GM18868 (cell line): Measurements from ENCODE around the gene CELF6.

ENCODE experiments used
- ATAC-seq: cut with Tn5 transposase; IDR thresholded peaks from one replicate; pipeline ENCODE4 v1.9.1; 2021; ENCODE audit warnings: mild to moderate bottlenecking, moderate library complexity; ENCODE audit not compliant: unreplicated experiment

CELF6 gene

DNA sequence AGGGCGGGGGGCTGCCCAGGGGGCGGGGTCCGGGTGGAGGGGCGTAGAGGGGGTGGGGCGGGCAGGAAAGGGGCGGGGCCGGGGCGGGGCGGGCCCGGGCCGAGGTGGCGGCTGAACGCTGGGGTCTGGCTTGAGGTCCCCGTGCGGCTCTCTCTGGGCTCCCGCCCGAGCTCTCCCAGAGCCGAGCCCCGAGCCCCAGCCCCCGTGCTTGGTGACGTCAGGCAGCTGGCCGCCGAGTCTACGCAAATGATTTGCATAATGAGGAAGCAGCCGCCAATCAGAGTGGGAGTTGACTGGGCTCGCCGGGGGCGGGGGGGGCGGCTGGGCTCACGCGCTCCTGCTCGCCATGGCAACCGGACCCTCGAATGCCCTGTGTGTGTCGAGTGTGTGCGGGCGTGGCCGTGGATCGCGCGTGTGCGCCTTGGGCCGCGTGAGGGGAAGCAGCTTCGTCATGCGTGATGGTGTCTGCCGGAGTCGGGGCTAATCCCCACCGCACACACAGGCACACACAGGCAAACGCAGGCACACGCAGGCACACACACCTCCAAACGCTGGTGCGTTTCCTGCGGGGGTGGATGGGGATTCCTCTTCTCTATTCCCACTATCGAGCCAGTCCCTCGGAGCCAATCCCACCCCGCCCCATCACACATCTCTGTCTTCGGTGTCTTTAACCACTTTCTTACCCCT, at the start of gene CELF6:
Gene CELF6 (minus strand): TSS at position 173 of the 687 bp plus-strand sequence. CDS start 283 bp downstream, outside the sequence.
- no peak for ATAC-seq

DNA sequence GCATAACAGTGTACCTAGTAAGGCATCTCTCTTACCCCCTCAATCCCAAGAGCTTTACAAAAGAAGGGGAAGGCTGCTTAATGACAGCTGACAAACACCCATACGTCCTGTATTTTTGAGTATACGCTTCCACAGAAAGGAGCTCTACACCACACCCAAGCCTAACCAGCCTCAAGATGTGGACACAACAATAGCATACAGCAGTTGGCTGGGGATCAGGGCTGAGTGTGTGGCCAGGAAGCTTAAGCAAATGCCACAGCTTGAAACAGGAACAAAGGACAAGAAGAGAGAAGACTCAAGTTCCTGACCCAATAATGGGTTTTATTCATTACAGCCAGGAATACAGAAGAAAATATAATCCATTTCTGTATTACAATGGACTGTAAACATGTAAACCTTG, 48.9 kb upstream of the CELF6 start:
- ATAC-seq = no peak

DNA sequence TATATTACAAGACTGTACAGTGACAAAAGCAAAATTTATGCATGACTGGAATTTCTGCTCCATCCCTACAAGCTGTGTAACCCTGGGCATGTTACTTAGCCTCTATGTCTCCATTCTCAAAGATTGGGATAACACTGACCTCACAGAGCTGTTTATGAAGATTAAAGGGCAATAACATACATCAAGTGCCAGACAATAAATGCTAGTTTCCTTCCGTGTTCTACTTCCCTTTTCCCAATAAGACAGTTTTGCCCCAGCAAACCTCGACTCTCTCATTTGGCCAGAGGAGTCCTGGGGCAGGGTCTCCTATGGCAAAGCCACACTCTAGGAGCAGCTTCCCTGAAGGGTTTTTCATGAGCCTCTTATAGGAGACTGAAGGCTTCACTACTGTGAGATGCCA, 48.4 kb upstream of the CELF6 start:
- no peak for ATAC-seq

DNA sequence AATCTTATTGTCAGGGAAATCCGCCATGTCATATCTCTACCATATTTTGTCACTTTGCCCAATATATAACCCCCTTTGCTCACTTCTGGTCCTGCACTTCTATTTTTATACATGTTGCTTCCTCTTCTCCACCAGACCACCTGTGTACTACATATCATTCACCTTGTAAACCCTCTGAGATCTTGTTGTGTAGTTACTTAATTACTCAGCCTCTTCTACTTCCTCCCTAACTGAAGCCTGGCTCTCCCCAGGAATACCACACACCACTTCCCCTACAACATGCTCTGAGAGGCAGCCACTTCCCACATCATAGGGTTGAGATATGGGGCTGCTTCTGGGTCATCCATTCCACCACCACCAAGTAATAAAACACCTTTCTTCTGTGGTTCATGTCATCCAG, 45.9 kb upstream of the CELF6 start:
- ATAC-seq = peak; percentile 79

DNA sequence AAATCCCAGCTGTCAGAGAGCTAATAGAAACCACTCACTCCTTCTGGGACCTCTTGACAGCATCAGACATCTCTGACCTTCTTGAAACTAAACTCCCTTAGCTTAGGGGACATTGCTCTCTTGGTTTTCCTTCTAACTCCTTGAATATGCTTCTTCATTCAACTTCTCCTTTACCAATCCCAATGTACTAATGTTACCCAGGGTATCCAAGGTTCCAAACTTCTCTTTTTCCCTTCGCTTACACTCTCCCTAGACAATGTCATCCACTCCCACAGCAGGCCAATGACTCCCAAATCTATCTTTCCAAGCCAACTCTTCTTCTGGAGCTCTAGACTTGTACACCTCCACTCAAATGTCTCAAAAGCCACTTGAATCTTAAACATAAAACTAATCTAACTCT, 41.2 kb upstream of the CELF6 start:
- no peak for ATAC-seq

DNA sequence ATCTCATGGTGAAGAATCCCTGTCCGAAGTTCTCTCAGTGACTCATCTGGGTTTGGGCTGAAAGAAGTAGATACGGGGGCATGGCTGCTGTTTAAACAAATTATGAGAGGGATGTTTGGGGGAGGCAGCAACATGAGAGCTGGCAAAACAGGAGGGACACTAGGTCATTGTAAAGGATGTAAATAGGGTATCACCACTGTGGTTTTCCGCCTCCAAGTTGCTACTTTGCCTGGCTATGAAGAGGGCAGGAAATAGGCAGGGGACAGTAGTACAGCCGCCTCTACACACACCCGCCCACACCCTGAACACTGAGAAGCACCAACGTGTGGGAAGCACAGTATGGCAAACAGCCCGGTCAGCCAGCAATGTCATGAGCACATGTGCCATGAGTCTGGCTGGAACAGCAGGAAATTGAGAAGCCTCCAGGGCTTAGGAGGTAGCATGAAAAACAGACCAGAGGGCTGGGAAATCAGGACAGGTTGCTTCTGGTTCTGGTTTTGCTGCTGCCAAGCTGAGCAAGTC, 38.8 kb upstream of the CELF6 start:
- ATAC-seq = no peak

DNA sequence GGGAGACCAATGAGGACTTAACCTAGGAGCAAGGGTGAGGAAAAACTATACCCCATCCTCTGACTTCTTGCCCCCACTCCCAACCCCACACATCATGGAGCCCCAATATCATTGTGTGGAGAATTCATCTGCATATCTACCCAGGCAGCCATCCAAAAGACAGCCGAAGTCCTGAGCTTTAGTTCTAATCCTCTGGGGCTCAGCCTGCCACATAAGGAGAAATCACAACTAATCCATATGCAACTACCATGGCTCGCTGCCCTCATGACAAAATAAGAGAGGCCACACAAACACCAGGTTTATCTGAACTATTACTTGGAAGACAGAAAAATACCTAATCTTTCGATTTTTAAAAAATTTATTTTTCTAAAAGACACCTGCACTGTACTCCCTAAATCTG, 38.2 kb upstream of the CELF6 start:
- ATAC-seq = no peak

DNA sequence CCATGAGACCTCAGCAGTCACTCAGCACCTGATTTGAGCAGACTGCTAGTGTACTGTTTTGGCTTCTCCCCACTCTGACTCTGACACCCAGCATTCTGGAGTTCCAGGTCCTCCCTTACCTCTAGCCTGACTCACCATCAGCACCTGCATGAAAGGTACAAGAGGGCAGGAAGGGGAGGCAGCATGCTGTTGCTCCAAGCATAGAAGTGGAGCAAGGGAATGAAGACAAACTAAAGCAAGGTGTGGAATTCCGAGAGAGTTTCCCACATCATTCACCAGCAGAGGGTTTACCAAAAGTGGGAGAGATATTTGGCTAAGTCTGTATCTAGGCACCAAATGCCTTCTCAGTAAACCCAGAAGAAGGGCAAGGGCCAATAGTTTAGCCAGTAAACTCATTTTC, 34.5 kb upstream of the CELF6 start:
- no peak for ATAC-seq

DNA sequence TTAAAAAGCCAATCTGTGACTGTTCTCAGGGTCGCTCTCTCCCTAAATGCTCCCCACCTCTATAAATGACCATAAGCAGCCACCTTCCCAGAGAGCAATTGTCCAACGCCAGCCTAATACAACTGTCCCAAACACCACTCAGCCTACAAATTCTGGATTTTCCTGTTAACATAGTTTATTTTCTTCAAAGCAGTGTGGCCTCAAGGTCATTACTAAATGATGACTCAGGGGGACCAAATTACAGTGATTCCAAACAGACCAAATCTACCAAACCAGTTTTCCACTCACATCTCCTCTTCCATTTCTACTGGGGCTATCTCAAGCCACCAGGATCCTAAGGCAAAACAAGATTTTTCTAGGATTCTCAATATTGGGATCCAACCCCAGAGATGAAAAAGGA, 33.3 kb upstream of the CELF6 start:
- ATAC-seq = no peak

DNA sequence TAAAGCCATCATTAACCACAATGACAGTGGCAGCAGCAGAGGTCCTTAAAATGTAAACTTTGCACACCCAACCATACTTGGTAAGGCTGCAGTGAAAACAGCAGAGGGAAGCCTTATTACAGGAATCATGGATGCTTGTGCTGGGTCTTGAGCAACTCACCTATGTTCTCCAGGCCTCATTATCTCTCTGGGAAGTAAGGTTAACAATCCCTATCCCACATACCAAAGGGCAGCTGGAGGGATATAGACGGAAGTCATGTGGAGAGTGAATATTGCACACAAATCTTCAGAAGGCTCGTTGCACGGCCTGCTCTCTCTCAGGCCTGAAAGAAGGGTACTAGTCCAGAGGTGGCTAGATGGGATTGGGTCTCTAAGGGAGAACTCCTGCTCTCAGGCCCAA, 25.8 kb upstream of the CELF6 start:
- no peak for ATAC-seq

DNA sequence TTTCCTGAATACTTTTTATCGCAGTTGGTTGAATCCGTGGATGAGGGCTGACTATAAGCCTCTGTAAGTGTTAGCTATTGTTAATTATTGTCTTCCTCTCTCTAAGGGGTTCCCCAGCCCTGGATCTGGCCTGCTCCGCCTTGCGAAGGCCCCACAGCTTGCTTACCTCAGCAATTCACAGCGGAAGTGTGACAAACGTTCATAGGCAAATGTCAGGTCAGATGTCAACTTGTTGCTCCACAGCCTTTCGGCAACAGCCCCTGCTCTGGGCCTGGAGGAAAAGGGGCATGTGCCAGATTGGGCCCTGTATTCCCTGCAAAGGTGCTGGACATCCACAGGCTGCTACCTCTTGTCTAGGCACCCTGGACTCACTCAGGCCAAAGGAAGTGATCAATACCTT, 25.3 kb upstream of the CELF6 start:
- ATAC-seq = no peak

DNA sequence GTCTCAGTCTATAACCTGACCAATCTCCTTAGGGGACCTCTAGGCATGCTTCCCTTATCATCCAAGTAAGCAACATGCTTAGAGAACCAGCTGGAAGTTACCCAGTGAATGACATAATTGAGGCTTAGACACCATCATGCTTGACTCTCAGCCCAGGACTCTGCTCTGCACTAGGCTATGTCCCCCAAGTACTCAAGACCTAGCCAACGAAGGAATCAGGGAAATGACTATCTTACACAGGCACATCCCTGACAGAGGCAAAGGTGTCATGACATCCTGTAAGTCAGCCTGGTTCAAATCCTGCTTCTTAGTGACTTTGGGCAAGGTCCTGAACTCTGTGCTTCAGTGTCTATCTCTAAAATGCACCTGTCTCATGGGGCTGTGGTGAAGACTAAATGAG, 24.6 kb upstream of the CELF6 start:
- ATAC-seq = no peak

DNA sequence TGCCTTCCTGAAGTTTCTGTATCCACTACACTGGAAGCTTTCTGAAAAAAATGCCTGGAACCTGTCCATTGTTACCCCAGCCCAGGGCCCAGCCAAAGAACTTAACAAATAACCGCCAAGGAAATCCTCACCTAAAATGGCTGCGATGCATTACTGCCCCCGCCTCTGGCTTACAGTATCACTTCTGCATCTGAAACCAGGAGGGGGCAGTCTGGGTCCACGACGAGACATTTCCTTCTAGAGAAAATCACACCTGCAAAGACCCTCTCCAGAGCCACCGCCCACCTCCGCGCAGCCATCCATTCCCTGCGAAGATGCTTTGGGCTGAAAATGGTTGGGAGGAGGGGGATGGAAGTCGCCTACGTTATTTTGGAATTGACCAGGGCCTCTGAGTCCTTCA, 22.4 kb upstream of the CELF6 start:
- no peak for ATAC-seq

DNA sequence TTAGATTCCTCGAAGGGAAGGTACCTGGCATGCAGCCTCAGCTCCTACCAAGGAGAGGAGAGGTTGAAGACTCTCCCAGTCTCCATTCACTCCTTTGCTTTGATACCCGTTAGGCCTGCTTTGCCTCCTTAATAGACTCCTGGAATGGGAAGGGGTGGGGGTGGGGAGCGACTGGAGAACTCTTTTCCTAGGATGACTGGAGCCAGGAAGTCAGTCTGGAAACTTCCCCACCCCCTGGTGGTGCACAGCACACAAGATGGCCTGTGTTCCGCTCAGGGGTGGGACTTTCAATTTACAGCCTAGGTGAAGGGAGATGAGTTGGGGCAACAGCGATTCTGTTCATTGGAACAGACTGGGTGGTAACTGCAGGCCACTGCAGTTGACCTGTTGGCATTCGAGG, 21.4 kb upstream of the CELF6 start:
- ATAC-seq = no peak

DNA sequence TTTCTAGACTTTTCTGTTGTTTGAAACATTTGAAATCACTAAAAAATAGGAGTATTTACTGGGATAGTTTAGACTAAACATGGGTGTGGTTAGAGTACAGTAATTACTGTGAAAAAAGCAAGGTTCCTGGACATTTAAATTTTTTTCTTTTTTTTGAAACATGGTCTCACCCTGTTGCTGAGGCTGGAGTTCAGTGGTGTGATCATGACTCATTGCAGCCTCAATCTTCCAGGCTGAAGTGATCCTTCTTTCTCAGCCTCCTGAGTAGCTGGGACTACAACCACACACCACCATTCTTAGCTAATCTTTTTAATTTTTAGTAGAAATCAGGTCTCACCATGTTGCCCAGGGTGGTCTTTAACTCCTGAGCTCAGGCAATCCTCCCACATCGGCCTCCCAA, 20.4 kb upstream of the CELF6 start:
- ATAC-seq = no peak

DNA sequence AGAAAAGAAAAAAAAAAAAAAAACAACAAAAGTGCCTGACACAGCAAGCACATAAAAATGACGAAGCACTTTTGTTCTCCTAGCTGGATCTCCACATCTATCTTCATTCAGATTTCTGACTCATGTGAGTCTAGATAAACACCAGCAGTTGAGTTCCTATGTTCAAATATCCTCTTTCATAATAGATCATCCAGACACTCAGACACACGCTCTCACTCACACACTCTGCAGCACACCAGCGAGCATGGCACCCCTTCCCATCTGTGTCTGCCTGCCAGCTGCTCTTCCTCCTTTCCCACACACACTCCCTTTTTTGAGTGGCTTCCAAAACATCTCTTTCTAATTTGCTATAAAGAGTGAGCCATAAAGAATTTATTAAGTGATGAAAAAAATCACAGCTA, 19.8 kb upstream of the CELF6 start:
- no peak for ATAC-seq

DNA sequence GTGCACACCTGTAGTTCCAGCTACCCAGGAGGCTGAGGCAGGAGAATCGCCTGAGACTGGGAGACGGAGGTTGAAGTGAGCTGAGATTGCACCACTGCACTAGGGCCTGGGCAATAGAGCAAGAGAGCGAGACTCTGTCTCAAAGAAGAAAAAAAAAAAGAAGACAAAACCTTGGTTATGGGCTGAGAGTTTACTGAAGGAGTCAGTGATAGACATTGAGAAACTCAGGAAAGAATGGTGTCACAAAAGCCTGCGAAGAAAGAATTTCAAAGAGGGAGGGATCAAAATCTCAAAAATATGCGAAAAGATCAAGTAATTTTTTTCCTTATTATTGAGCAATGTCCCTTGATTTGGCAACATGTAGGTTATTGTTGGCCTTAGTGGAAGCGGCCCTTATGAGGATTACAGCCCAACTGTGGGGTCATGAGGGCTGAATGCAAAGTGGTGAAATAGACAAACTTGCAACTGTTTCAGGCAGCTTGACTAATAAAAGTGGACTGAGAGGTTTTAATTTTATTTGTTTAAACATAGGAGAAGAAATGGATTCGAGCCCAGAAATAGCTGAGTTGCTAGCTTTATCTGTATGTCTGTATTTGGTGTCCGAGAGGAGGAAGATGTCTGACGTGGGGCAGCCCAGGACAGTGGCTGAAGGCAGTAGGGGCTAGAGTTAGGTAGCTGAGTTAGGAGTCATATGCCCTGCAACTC, 18.8 kb upstream of the CELF6 start:
- ATAC-seq = no peak

DNA sequence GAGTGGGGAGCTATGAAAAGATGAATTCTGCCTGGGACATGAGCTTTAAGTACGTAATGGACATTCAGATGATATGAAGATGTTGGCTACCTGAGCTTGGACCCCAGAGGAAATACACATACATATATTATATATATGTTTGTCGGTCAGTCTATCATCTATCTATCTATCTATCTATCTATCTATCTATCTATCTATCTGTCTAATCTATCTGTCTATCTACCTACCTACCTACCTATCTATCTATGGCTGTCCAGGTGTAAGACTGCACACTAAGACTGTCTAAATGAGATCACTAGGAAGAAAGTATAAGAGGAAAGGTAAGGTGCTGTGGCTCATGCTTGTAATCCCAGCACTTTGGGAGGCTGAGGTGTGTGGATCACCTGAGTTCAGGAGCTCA, 18.2 kb upstream of the CELF6 start:
- no peak for ATAC-seq

DNA sequence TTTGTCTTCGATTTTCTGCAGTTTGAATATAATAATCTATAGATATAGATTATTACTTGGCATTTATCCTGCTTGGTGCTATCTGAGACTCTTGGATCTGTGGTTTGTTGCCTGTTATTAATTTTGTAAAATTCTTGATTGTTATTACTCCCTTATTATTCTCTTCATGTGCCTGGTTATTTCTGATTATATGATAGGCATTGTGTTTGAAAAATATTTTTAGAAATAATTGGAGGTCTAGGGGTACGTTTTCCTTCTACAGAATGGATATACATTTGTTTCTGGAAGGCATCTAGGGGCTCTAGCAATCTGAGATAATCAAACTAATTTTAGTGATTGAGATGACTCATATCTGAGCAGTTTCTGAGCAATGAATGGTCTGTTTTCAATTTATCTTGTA, 14.9 kb upstream of the CELF6 start:
- ATAC-seq = no peak

DNA sequence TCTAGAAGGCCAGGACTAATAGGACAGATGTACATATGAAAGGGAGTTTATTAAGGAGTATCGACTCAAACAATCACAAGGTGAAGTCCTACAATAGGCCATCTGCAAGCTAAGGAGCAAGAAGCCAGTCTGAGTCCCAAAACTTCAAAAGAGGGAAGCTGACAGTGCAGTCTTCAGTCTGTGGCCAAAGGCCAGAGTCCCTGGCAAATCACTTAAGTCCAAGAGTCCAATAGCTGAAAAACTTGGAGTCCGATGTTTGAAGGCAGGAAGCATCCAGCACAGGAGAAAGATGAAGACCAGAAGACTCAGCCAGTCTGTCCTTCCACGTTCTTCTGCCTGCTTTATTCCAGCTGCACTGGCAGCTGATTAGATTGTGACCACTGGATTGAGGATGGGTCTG, 11.1 kb upstream of the CELF6 start:
- ATAC-seq = no peak

DNA sequence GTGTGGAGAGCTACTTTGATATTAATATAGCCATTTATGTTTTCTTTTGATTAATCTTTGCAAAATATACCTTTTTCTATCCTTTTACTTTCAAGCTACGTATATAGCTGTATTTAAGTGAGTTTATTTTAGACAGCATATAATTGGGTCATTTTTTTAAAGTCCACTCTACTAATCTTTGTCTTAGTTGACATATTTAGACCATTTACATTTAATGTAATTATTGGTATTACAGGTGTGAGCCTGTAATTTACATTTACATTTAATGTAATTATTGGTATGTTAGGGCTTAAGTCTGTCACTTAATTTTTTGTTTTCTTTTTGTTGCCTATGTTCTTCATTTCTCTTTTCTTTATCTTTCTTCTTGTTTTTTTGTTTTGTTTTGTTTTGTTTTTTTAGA, 3.8 kb upstream of the CELF6 start:
- ATAC-seq = no peak

DNA sequence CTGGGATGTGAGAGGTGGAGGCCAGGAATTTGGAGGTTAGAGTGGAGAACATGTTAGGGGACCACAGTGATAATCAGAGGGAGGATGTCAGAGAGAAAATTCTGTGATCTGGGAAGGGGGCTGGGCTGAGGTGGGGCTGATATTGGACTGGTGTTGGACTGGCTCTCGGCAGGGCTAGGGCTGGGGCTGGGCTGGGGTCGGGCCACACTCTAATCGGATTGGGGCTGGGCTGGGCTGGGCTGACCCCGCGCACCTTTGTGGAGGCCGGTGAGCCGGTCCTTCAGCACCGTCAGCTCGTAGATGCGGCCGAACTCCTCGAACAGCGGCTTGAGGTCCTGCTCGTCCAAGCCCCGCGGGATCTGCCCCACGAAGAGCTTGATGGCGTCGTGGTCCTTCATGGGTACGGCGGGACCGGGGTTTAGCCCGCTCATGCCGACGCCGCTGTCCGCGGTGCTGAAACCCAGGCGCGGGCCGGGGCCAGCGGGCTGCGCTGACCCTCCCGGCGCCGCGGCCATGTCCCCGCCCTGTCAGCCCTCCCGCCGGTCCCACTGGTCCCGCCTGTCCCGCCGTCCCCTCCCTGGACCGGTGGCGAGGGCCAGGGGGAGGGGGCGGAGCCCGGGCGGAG, 485 bp downstream of the CELF6 start:
- ATAC-seq = no peak
